NCI-H774 (cell line): ENCODE data around the gene C16orf96.

Experiments
- DNase-seq: peaks from one replicate; lab custom pipeline; 2025; lab: John Stamatoyannopoulos, UW

C16orf96 gene

DNA sequence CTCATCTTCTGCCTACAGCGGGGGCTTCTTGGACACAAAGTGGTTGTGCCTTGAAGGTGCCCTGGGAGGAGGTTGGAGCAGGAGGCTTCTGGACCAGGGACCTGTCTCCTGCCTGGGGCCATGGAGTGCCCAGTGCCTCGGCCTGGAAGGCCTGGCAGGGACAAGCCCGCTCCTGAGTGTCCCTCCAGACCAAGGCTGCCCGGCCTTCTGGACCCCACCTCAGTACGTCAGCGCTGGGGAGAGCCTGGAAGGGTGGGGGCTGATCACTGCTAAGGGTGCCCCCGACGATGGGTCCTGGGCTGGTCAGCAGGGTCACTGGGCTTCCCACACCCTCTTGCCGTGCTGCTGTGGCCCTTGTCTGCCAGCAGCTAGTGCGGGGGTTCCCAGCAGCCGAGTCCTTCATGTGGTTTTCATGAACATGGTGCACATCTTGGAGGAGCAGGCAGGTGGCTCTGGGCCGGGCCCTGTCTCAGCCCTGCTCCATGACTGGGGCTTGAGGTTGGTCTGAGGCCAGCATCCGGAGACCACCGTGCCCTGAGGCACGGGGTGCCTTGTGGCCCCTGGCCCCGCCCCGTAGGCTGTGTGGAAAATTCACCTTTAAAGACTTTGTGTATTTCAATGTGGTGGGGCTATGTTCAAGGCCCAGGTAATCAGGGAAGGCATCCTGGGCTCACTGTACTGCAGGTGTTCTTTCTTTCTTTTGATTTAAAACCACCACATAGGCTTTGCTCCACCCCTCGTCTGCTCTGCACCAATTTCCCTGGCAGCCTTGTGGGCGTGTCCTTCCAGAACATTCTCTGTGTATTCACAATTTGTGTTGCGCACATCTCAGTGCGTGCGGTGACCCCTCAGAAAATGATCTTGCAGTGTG, 90.9 kb downstream of the C16orf96 start:
- no peak for DNase-seq

DNA sequence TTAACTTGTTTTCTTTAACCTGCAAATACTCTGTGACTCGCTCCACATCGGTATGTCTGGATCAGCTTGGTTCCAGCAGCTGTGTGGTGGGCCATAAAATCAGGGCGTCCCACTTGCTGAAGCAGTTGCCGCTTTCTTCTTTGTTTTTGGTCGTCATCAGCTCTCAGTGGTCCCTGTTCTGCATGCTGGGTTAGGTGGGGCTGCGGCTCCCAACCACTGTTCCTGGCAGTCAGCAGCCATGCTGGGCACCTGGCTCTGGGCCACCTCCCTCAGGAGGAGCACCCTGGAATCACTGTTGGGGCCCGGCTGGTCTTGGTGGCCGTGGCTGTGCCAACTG, 91.5 kb downstream of the C16orf96 start:
- DNase-seq, result no peak

DNA sequence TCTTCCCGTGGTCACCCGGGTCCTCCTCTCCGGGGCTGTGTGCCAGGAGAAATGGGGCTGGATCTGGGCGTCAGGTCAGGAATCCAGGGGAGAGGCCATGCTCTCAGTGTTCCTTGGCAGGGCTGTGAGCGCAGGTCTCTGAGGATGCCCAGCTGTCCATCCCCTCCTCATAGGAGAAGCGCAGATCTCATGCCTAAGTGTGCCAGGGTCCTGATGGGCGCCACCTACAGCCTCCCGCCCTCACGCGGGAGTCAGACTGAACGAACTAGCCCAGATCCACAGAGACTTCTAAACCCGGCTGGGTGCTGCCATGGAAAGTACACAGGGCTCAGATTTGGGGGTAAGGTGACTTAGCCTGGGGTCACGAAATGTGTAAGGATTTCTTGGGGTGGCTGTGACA, 92.8 kb downstream of the C16orf96 start:
- DNase-seq, result no peak

DNA sequence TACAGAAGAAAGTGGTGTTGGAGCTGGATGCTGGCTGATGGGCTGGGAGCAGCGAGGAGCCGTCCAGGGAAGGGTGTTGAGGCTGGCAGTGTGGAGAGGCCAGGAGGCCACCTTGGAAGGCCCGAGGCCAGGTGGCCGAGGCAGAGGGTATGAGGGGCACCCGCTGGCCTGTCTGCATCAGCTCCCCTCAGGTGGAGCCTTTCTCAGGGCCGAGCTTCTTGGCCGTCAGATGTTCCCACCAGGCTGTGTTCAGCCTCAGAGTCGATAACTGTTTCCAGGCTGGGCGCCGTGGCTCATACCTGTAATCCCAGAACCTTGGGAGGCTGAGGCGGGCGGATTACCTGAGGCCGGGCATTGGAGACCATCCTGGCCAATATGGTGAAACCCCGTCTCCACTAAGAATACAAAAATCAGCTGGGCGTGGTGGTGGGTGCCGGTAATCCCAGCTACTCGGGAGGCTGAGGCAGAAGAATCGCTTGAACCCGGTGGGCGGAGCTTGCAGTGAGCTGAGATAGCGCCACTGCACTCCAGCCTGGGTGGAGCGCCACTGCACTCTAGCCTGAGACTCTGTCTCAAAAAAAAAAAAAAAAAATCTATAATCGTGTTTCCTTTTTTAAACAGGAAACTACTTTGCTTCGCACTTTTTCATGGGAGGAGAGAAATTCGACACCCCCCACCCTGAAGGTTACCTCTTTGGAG, 93.8 kb downstream of the C16orf96 start:
- no peak for DNase-seq
